ENCODE measurements around the gene RARA.
"Not testable (repeated sequence)": the region's sequence is repeated elsewhere in the genome, so short reads cannot be mapped to it uniquely, and the experiment has no call there.

Gene RARA

GRCh38 chr17:40291281-40291664 is 17.7 kb upstream of the RARA start:
- CTCF ChIA-PET: interaction anchor here (1.0 to 13.8 kb wide), 23 partner anchors 10 to 277 kb away, joined by 3 to 290 read pairs (median 6); partner anchors contain the start of genes CSF3, RARA, TOP2A and WIPF2
- no peak overlapping the region for H3K4me3 ChIP-seq (ENCODE audit: low read depth, low read length)
- POLR2A ChIA-PET: no interaction called here
- TF ChIP-seq, protein P1, sequence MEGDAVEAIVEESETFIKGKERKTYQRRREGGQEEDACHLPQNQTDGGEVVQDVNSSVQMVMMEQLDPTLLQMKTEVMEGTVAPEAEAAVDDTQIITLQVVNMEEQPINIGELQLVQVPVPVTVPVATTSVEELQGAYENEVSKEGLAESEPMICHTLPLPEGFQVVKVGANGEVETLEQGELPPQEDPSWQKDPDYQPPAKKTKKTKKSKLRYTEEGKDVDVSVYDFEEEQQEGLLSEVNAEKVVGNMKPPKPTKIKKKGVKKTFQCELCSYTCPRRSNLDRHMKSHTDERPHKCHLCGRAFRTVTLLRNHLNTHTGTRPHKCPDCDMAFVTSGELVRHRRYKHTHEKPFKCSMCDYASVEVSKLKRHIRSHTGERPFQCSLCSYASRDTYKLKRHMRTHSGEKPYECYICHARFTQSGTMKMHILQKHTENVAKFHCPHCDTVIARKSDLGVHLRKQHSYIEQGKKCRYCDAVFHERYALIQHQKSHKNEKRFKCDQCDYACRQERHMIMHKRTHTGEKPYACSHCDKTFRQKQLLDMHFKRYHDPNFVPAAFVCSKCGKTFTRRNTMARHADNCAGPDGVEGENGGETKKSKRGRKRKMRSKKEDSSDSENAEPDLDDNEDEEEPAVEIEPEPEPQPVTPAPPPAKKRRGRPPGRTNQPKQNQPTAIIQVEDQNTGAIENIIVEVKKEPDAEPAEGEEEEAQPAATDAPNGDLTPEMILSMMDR (IDR thresholded peaks at IDR 0.05; ENCODE audit: insufficient read depth, low read length, missing control alignments): no peak
- no peak for DNase-seq (ENCODE audit: low read depth, low spot score)

DNA sequence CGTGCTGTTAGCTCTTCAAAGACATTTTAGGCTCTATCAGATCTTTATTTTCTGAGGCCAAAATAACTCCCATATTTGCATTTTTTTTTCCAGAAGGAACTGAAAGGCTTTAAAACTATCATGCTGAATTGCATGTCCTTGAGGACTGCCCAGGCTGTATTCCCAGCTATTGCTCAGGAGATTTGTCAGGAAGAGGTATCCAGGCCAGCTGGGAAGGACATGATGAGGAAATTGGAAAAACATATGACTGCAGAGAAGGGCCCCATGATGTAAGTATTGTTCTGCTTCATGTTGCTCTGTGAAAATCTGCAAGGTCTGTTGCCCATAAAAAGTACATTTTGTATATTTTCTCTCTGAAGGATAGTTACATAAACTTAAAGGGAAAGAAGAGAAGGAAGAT is 15.6 kb upstream of the RARA start:
- DNase-seq (ENCODE audit: low read depth, low spot score): no peak
- CTCF ChIA-PET: interaction anchor here (0.6 to 13.8 kb wide), 13 partner anchors 8 to 279 kb away, joined by 3 to 290 read pairs (median 28); partner anchors contain the start of genes CSF3, RARA and WIPF2
- POLR2A ChIA-PET: no interaction called here
- no peak overlapping the region for H3K4me3 ChIP-seq (ENCODE audit: low read depth, low read length)
- TF ChIP-seq, protein P1 (IDR thresholded peaks at IDR 0.05; ENCODE audit: insufficient read depth, low read length, missing control alignments): no peak

- CTCF ChIA-PET: interaction anchor here (0.7 to 17.4 kb wide), 17 partner anchors 6 to 282 kb away, joined by 3 to 649 read pairs (median 6); partner anchors contain the start of genes CASC3, CSF3 and WIPF2
- TF ChIP-seq, protein P1 (IDR thresholded peaks at IDR 0.05; ENCODE audit: insufficient read depth, low read length, missing control alignments): no peak
- H3K4me3 ChIP-seq (ENCODE audit: low read depth, low read length): no peak overlapping the region
- POLR2A ChIA-PET: no interaction called here
- DNase-seq (ENCODE audit: low read depth, low spot score): no peak
Measured at GRCh38 chr17:40295488-40296436, 13.2 kb upstream of the RARA start.

DNA sequence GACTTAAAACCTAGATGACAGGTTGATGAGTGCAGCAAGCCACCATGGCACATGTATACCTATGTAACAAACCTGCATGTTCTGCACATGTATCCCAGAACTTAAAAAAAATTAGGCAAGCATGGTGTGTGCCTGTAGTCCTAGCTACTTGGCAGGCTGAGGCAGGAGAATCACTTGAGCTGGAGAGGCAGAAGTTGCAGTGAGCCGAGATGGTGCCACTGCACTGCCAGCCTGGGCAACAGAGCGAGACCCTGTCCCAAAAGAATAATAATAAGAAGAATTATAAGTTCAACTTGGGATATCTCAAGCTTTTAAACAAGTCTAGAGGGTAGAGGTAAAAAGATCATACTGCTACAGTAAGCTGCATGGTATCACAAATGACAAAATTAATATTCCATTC is 11.5 kb upstream of the RARA start:
- POLR2A ChIA-PET: no interaction called here
- DNase-seq (ENCODE audit: low read depth, low spot score): no peak
- TF ChIP-seq, protein P1 (IDR thresholded peaks at IDR 0.05; ENCODE audit: insufficient read depth, low read length, missing control alignments): no peak
- CTCF ChIA-PET: interaction anchor here (1.4 to 17.4 kb wide), 4 partner anchors 6 to 106 kb away, joined by 5 to 649 read pairs (median 182); partner anchors contain the start of gene CDC6
- H3K4me3 ChIP-seq (ENCODE audit: low read depth, low read length): no peak overlapping the region

- TF ChIP-seq, protein P1 (IDR thresholded peaks at IDR 0.05; ENCODE audit: insufficient read depth, low read length, missing control alignments): no peak
- CTCF ChIA-PET: interaction anchor here (0.7 to 17.4 kb wide), 16 partner anchors 7 to 264 kb away, joined by 3 to 649 read pairs (median 4); partner anchors contain the start of genes CDC6, RARA, TOP2A and WIPF2
- POLR2A ChIA-PET: interaction anchor here (0.7 kb wide), 2 partner anchors 21 to 90 kb away, joined by 3 to 4 read pairs; no protein-coding TSS in a partner anchor
- no peak overlapping the region for H3K4me3 ChIP-seq (ENCODE audit: low read depth, low read length)
- no peak for DNase-seq (ENCODE audit: low read depth, low spot score)
Measured at GRCh38 chr17:40298726-40299125, 10.3 kb upstream of the RARA start.

DNA sequence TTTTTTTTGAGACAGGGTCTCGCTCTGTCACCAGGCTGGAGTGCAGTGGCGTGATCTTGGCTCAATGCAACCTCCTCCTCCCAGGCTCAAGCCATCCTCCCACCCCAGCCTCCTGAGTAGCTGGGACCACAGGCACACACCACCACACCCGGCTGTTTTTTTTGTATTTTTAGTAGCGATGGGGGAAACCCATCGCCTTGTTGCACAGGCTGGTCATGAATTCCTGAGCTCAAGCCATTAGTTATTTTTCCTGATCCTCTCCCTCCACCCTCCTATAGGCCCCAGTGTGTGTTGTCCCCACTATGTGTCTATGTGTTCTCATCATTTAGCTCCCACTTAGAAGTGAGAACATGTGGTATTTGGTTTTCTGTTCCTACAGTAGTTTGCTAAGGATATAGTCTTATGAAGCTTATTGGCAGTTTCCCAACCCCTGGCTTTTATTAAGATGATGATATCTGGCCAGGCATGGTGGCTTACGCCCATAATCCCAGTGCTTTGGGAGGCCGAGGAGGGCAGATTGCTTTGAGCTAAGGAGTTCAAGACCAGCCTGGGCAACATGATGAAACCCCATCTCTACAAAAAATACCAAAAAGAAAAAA is 9.7 kb upstream of the RARA start:
- H3K4me3 ChIP-seq (ENCODE audit: low read depth, low read length); DNase-seq (ENCODE audit: low read depth, low spot score): not testable (repeated sequence)
- POLR2A ChIA-PET: interaction anchor here (0.8 kb wide), 1 partner anchor 54 kb away, joined by 6 read pairs; no protein-coding TSS in a partner anchor
- CTCF ChIA-PET: interaction anchor here (0.7 to 17.4 kb wide), 21 partner anchors 8 to 264 kb away, joined by 3 to 649 read pairs (median 4); partner anchors contain the start of genes CDC6, RARA, TOP2A and WIPF2

All from AG04449 (cell line).